Activated CD4-positive, alpha-beta T cell treated with anti-CD3 and anti-CD28 coated beads, Interleukin-2, amount 10 ng/mL, durations not matched to agents 7 days and 5 days (primary cell): ENCODE data around the gene KLHDC1. TPM values are rescaled to one million over a fixed set of nuclear protein-coding genes. Genes with fewer than 3 reads are reported as not detected.
A peak's percentile ranks its signal among the peaks of the same experiment; 100 is the strongest.
"Not testable (repeated sequence)": the region's sequence is repeated elsewhere in the genome, so short reads cannot be mapped to it uniquely, and the experiment has no call there.

ENCODE experiments used
- CTCF ChIA-PET: fragments of 350-600 bp; sonication (Branson Sonifier 250); formaldehyde crosslinking; loops from one replicate; lab custom pipeline; 2021; ENCODE audit warnings: antibody characterized with exemption; lab: Charles Lee
- POLR2A ChIA-PET: fragments of 350-600 bp; sonication (Branson Sonifier 250); formaldehyde crosslinking; loops from one replicate; lab custom pipeline; 2021; ENCODE audit warnings: antibody characterized with exemption; lab: Charles Lee
- DNase-seq: peaks from one replicate; pipeline ENCODE4 v3.0.0-alpha.2; 2020
- H3K27ac Mint-ChIP-seq: one replicate; pipeline ENCODE4 v1.8.0; 2021; ENCODE audit warnings: mild to moderate bottlenecking, moderate library complexity, mixed read lengths
- H3K27me3 Mint-ChIP-seq: one replicate; pipeline ENCODE4 v1.8.0; 2021; ENCODE audit warnings: mixed read lengths
- H3K36me3 Mint-ChIP-seq: one replicate; pipeline ENCODE4 v1.8.0; 2021; ENCODE audit warnings: low read depth, mixed read lengths
- H3K4me1 Mint-ChIP-seq: one replicate; pipeline ENCODE4 v1.8.0; 2021; ENCODE audit warnings: mixed read lengths
- H3K4me3 Mint-ChIP-seq: one replicate; pipeline ENCODE4 v1.8.0; 2021; ENCODE audit warnings: mild to moderate bottlenecking, moderate library complexity, mixed read lengths
- H3K9me3 Mint-ChIP-seq: one replicate; pipeline ENCODE4 v1.8.0; 2021; ENCODE audit warnings: mixed read lengths
- total RNA-seq, 2 experiments: library from RNA; stranded (reverse); gene quantifications; one replicate each; pipeline ENCODE4 v1.2.3, GENCODE V29; 2021

The KLHDC1 gene
- total RNA-seq, 2 experiments from 2014 or later: 2.4 to 2.5 TPM

- Mint-ChIP-seq H3K27me3 (no peaks in the 10 kb centered on the region), H3K36me3 (peaks cover 11% of the 10 kb centered on the region), H3K4me1 (peaks cover 53% of the 10 kb centered on the region), H3K4me3 (peak overlapping the region; percentile 90), H3K9me3 (no peaks in the 10 kb centered on the region), H3K27ac (peak overlapping the region; percentile 94)
- ChIA-PET POLR2A (interaction anchor here (1.3 kb wide), 1 partner anchor 79 kb away, joined by 4 read pairs; the partner anchor contains the start of gene KLHDC2), CTCF (interaction anchor here (1.0 to 2.4 kb wide), 5 partner anchors 24 to 102 kb away, joined by 3 to 9 read pairs (median 4); partner anchors contain the start of genes KLHDC2 and RPS29)
- no peak for DNase-seq
Observed at GRCh38 chr14:49688701-49689030, 4.3 kb upstream of the KLHDC1 start.

- no peak overlapping the region for H3K27ac Mint-ChIP-seq
- H3K9me3 Mint-ChIP-seq: no peaks in the 10 kb centered on the region
- ChIA-PET CTCF (interaction anchor here (0.7 to 1.1 kb wide), 4 partner anchors 11 to 105 kb away, joined by 3 to 5 read pairs (median 4); partner anchors contain the start of genes KLHDC2 and RPS29), POLR2A (no interaction called here)
- H3K36me3 Mint-ChIP-seq: peaks cover 3% of the 10 kb centered on the region
- H3K4me3 Mint-ChIP-seq: no peak overlapping the region
- no peak for DNase-seq
- H3K4me1 Mint-ChIP-seq: peaks cover 48% of the 10 kb centered on the region
- no peaks in the 10 kb centered on the region for H3K27me3 Mint-ChIP-seq
Observed at GRCh38 chr14:49691031-49691430, 1.9 kb upstream of the KLHDC1 start.

GRCh38 chr14:49692193-49692757 lies 645 bp upstream of the KLHDC1 start:
- peak overlapping the region; percentile 88 for H3K27ac Mint-ChIP-seq
- ChIA-PET POLR2A (no interaction called here), CTCF (interaction anchor here (1.0 to 1.2 kb wide), 4 partner anchors 12 to 169 kb away, joined by 3 to 4 read pairs (median 3); partner anchors contain the start of genes KLHDC2 and NEMF)
- no peak for DNase-seq
- peak overlapping the region; percentile 82 for H3K4me3 Mint-ChIP-seq
- peaks cover 38% of the 10 kb centered on the region for H3K4me1 Mint-ChIP-seq
- no peaks in the 10 kb centered on the region for H3K27me3 Mint-ChIP-seq
- no peaks in the 10 kb centered on the region for H3K36me3 Mint-ChIP-seq
- no peaks in the 10 kb centered on the region for H3K9me3 Mint-ChIP-seq

DNA sequence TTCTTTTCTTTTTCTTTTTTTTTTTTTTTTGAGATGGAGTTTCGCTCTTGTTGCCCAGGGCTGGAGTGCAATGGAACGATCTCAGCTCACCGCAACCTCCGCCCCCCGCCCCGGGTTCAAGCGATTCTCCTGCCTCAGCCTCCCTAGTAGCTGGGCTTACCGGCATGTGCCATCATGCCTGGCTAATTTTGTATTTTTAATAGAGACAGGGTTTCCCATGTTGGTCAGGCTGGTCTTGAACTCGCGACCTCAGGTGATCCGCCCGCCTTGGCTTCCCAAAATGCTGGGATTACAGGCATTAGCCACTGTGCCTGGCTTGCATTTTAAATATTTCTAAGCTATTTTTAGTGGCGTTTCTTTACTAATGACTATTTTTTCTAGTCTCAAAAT lies 810 bp downstream of the KLHDC1 start:
- CTCF ChIA-PET: interaction anchor here (1.0 kb wide), 1 partner anchor 16 kb away, joined by 3 read pairs; no protein-coding TSS in a partner anchor
- H3K9me3 Mint-ChIP-seq, H3K27me3 Mint-ChIP-seq, POLR2A ChIA-PET, DNase-seq, H3K36me3 Mint-ChIP-seq: not testable (repeated sequence)
- Mint-ChIP-seq H3K4me3 (peak overlapping the region; percentile 82), H3K27ac (peak overlapping the region; percentile 11), H3K4me1 (peaks cover 30% of the 10 kb centered on the region)

DNA sequence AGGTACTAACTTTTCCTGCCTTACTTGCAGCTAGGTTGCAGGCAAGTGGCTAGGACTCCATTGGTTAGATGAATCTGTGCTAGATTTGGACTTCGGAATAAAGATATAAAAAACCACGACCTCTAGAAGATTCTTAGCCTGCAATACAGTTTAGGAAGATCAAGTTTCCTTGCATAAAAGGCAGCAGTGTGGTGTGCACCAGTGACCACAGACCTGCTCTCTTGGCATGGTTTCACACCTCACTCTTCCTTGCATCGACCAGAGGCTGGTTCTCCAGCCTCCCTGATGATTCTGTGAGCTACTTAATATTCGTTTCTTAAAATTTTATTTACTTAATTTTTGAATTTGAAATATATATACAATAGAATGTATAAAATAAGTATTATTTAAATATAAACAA lies 9.8 kb downstream of the KLHDC1 start:
- Mint-ChIP-seq H3K4me1 (peaks cover 3% of the 10 kb centered on the region), H3K4me3 (no peak overlapping the region), H3K9me3 (no peaks in the 10 kb centered on the region), H3K36me3 (peaks cover 4% of the 10 kb centered on the region), H3K27ac (no peak overlapping the region), H3K27me3 (no peaks in the 10 kb centered on the region)
- POLR2A ChIA-PET: no interaction called here
- DNase-seq: no peak
- CTCF ChIA-PET: interaction anchor here (1.3 kb wide), 1 partner anchor 65 kb away, joined by 3 read pairs; the partner anchor contains the start of gene KLHDC2

DNA sequence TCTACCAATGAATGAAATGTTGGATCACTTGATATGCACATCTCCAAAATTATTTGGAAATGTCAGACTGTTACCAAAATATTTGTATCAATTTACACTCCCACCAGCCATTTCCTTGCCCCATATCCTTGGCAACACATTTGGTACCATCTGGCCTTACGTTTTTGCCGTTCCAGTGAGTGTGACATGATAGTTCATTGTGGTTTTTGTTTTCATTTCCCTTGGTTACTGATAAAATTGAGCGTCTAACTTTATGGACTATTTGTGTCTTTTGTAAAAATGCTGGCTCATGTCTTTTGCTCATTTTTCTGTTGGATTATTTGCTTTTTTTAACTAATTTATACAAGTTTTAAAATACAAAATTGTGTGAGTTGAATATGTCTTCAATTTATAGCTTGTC lies 11.0 kb downstream of the KLHDC1 start:
- ChIA-PET POLR2A (no interaction called here), CTCF (no interaction called here)
- H3K27ac Mint-ChIP-seq: no peak overlapping the region
- no peak overlapping the region for H3K4me3 Mint-ChIP-seq
- DNase-seq: no peak
- no peaks in the 10 kb centered on the region for H3K9me3 Mint-ChIP-seq
- H3K36me3 Mint-ChIP-seq: peaks cover 4% of the 10 kb centered on the region
- H3K27me3 Mint-ChIP-seq: no peaks in the 10 kb centered on the region
- H3K4me1 Mint-ChIP-seq: peaks cover 3% of the 10 kb centered on the region

- H3K4me3 Mint-ChIP-seq, H3K4me1 Mint-ChIP-seq: not testable (repeated sequence)
- CTCF ChIA-PET: interaction anchor here (0.6 kb wide), 1 partner anchor 999 kb away, joined by 3 read pairs; no protein-coding TSS in a partner anchor
Observed at GRCh38 chr14:49704471-49704870, 11.6 kb downstream of the KLHDC1 start.

GRCh38 chr14:49710993-49711392 lies 18.1 kb downstream of the KLHDC1 start:
- H3K27ac Mint-ChIP-seq, H3K4me3 Mint-ChIP-seq, H3K27me3 Mint-ChIP-seq, H3K4me1 Mint-ChIP-seq, CTCF ChIA-PET, DNase-seq, POLR2A ChIA-PET, H3K9me3 Mint-ChIP-seq, H3K36me3 Mint-ChIP-seq: not testable (repeated sequence)

More at GRCh38 chr14:49704471-49704870, 11.6 kb downstream of the KLHDC1 start:
- H3K36me3 Mint-ChIP-seq, DNase-seq, H3K9me3 Mint-ChIP-seq, POLR2A ChIA-PET, H3K27me3 Mint-ChIP-seq, H3K27ac Mint-ChIP-seq: not testable (repeated sequence)

GRCh38 chr14:49720744-49721143 lies 27.8 kb downstream of the KLHDC1 start:
- Mint-ChIP-seq H3K36me3 (peaks cover 19% of the 10 kb centered on the region), H3K9me3 (peaks cover 7% of the 10 kb centered on the region), H3K27ac (no peak overlapping the region), H3K27me3 (no peaks in the 10 kb centered on the region), H3K4me3 (no peak overlapping the region), H3K4me1 (no peaks in the 10 kb centered on the region)
- ChIA-PET POLR2A (no interaction called here), CTCF (no interaction called here)
- no peak for DNase-seq

- DNase-seq, H3K27me3 Mint-ChIP-seq, H3K4me1 Mint-ChIP-seq, H3K27ac Mint-ChIP-seq, H3K9me3 Mint-ChIP-seq, H3K4me3 Mint-ChIP-seq, POLR2A ChIA-PET: not testable (repeated sequence)
- peaks cover 19% of the 10 kb centered on the region for H3K36me3 Mint-ChIP-seq
- CTCF ChIA-PET: interaction anchor here (1.0 kb wide), 1 partner anchor 46 kb away, joined by 3 read pairs; the partner anchor contains the start of gene KLHDC2
Observed at GRCh38 chr14:49721733-49722435, 29.0 kb downstream of the KLHDC1 start.

GRCh38 chr14:49727171-49727570 lies 34.3 kb downstream of the KLHDC1 start:
- no peaks in the 10 kb centered on the region for H3K27me3 Mint-ChIP-seq
- H3K4me1 Mint-ChIP-seq: no peaks in the 10 kb centered on the region
- CTCF ChIA-PET: interaction anchor here (0.7 kb wide), 1 partner anchor 93 kb away, joined by 3 read pairs; no protein-coding TSS in a partner anchor
- POLR2A ChIA-PET: no interaction called here
- no peak for DNase-seq
- peaks cover 6% of the 10 kb centered on the region for H3K36me3 Mint-ChIP-seq
- H3K4me3 Mint-ChIP-seq: no peak overlapping the region
- no peaks in the 10 kb centered on the region for H3K9me3 Mint-ChIP-seq
- H3K27ac Mint-ChIP-seq: no peak overlapping the region

DNA sequence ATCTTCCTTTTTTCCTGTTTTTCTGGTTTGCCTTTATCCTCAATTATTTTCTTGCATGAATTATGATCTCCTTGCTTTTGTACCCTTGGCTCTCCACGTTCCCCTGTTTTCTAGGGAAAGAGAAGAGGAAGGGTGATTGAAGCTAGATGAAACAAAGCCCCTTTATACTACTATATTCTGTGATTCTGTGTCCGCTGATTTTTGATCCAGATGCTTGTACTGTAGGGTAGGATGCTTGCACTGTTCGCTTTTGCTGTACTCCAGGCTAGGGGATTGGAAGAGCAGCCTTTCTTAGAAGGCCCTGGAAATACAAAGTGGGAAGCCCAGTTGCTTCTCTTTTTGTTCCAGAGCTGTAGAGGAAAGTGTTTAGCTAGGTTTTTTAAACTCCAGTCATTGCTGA lies 40.0 kb downstream of the KLHDC1 start:
- H3K4me1 Mint-ChIP-seq: no peaks in the 10 kb centered on the region
- CTCF ChIA-PET: interaction anchor here (0.6 kb wide), 1 partner anchor 43 kb away, joined by 4 read pairs; no protein-coding TSS in a partner anchor
- H3K27me3 Mint-ChIP-seq: no peaks in the 10 kb centered on the region

DNA sequence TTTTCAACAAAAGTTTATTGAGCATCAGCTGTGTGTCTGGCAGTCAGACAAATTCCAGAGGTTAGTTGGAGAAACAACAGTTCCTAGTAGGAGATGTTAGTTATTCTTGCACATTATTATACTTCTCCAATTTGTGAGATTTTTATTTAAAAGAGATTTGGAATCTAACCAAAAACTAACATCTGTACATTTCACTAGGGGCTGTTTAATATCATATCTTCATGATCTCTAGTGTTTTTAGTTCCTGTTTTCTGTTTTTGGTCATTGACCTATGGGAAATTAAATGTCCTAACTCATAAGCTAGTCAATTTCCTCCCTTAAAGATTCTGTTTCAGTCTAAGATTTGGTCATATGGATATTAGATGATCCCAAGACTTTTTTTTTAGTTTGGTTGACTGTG lies 40.9 kb downstream of the KLHDC1 start:
- no peaks in the 10 kb centered on the region for H3K27me3 Mint-ChIP-seq
- CTCF ChIA-PET: interaction anchor here (0.6 kb wide), 1 partner anchor 1359 kb away, joined by 3 read pairs; no protein-coding TSS in a partner anchor

More for the DNA sequence above, 40.0 kb downstream of the KLHDC1 start:
- no peak for DNase-seq
- H3K9me3 Mint-ChIP-seq: no peaks in the 10 kb centered on the region
- H3K36me3 Mint-ChIP-seq: no peaks in the 10 kb centered on the region
- no peak overlapping the region for H3K27ac Mint-ChIP-seq
- H3K4me3 Mint-ChIP-seq: no peak overlapping the region
- POLR2A ChIA-PET: no interaction called here

More for the DNA sequence above, 40.9 kb downstream of the KLHDC1 start:
- Mint-ChIP-seq H3K4me3 (no peak overlapping the region), H3K9me3 (no peaks in the 10 kb centered on the region), H3K4me1 (no peaks in the 10 kb centered on the region), H3K36me3 (no peaks in the 10 kb centered on the region), H3K27ac (no peak overlapping the region)
- POLR2A ChIA-PET: no interaction called here
- no peak for DNase-seq
